Upper lobe of left lung (tissue), 4 donors: ENCODE data around the gene GABRB1.

ENCODE experiments used
- CTCF ChIP-seq, 6 experiments: fragments of 450-650 bp in 4 of 6; fragments of 200-600 bp in 2 of 6; sonication (generic) in 2 of 6; IDR thresholded peaks; one replicate each; pipeline ENCODE4 v1.5.1; 2016 to 2019; ENCODE audit warnings: antibody characterized with exemption in 6 of 6
- POLR2A ChIP-seq, 4 donors: fragments of 450-650 bp; IDR thresholded peaks; one replicate each; pipeline ENCODE4 v1.5.1; 2016 to 2017; ENCODE audit warnings: antibody characterized with exemption in 4 of 4, mild to moderate bottlenecking in 2 of 4
- POLR2AphosphoS5 ChIP-seq, 2 donors: sonication (generic); formaldehyde crosslinking; IDR thresholded peaks; one replicate each; pipeline ENCODE4 v1.5.1; 2017; ENCODE audit warnings: antibody characterized with exemption in 2 of 2

GRCh38 chr4:47463235-47463956 is 432.0 kb downstream of the GABRB1 start, which contains the start of gene COMMD8:
- TF ChIP-seq CTCF (IDR thresholded peaks at IDR 0.05) (peak; percentile 16 to 74 (median 58)), POLR2AphosphoS5 (IDR thresholded peaks at IDR 0.05) (peak; percentile 61 to 81), POLR2A (IDR thresholded peaks at IDR 0.05) (peak in 1 of 4 donors; percentile 74)
